BE2C (cell line): ENCODE measurements around the gene CSTA.

Source experiments
- DNase-seq: peaks from one replicate; pipeline ENCODE4 v3.0.0-alpha.2; 2020
- H3K27me3 ChIP-seq: fragments of 250-450 bp; sonication (Bioruptor Pico); 2 replicates; pipeline ENCODE4 v1.5.1; 2020; ENCODE audit warnings: mild to moderate bottlenecking
- H3K36me3 ChIP-seq: fragments of 250-450 bp; sonication (Bioruptor Pico); 2 replicates; pipeline ENCODE4 v1.5.1; 2020; ENCODE audit warnings: mild to moderate bottlenecking
- H3K4me1 ChIP-seq: fragments of 250-450 bp; sonication (Bioruptor Pico); 2 replicates; pipeline ENCODE4 v1.5.1; 2020
- H3K4me3 ChIP-seq: 2 replicates; pipeline ENCODE4 v1.5.1; 2011; ENCODE audit warnings: low read depth, low read length
- H3K9me3 ChIP-seq: fragments of 250-450 bp; sonication (Bioruptor Pico); 2 replicates; pipeline ENCODE4 v1.5.1; 2020
- TF ChIP-seq, protein P1 (sequence below): IDR thresholded peaks from 2 replicates; pipeline ENCODE4 v1.5.1; 2012; ENCODE audit warnings: mild to moderate bottlenecking, low read depth, low read length

Gene CSTA

DNA sequence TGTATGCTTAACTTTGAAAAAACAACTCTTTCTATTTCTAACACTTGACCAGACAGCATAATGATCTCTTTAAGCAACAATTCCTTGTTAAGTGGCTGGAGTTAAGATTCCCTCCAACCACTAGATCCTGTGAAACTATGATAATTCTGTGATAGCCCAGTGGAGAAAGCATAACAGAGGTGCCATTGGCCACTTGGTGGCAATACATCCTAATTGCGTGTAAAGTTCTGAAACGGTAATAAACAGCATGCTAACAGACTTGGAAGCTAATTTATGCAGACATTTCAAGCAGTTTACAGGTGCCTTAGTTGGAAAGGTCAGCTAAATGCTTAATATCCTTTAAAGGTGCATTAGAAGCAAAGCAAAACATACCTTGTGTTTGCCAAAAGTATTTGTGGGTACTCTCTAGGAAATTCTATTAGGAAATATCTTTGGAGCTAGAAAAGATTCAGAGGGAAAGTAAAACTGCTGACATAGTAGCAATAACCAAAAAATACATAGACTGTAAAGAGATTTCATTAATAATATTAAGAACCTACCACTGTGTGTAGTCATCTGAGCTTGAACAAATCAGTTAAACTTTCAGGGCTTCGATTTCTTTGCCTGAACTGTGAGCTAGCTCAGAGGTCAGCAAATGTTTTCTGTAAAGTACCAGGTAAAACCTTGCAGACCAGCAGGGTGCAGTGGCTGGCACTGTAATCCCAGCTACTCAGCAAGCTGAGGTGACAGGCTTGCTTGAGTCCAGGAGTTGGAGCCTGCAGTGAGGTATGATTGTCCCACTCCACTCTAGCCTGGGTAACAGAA is 19.0 kb upstream of the CSTA start:
- Histone ChIP-seq H3K27me3 (peaks cover 16% of the 10 kb centered on the region), H3K4me1 (no peaks in the 10 kb centered on the region), H3K36me3 (no peaks in the 10 kb centered on the region), H3K4me3 (no peak overlapping the region), H3K9me3 (no peaks in the 10 kb centered on the region)
- TF ChIP-seq, protein P1, sequence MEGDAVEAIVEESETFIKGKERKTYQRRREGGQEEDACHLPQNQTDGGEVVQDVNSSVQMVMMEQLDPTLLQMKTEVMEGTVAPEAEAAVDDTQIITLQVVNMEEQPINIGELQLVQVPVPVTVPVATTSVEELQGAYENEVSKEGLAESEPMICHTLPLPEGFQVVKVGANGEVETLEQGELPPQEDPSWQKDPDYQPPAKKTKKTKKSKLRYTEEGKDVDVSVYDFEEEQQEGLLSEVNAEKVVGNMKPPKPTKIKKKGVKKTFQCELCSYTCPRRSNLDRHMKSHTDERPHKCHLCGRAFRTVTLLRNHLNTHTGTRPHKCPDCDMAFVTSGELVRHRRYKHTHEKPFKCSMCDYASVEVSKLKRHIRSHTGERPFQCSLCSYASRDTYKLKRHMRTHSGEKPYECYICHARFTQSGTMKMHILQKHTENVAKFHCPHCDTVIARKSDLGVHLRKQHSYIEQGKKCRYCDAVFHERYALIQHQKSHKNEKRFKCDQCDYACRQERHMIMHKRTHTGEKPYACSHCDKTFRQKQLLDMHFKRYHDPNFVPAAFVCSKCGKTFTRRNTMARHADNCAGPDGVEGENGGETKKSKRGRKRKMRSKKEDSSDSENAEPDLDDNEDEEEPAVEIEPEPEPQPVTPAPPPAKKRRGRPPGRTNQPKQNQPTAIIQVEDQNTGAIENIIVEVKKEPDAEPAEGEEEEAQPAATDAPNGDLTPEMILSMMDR: peak; percentile 36
- DNase-seq: peak; percentile 19

DNA sequence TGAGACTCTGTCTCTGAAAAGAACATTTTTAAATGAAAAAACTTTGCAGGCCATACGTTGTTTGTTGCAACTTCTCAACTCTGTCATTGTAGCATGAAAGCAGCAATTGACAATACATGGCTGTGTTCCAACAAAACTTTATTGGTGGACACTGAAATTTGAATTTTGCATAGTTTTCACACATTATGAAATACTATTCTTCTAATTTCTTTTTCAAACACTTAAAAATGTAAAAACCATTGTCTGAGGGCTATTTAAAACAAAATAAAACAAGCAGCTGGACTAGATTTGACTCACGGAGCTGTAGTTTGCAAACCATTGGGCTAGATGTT is 18.5 kb upstream of the CSTA start:
- Histone ChIP-seq H3K4me3 (no peak overlapping the region), H3K36me3 (no peaks in the 10 kb centered on the region), H3K27me3 (peaks cover 16% of the 10 kb centered on the region), H3K9me3 (no peaks in the 10 kb centered on the region), H3K4me1 (no peaks in the 10 kb centered on the region)
- no peak for DNase-seq
- TF ChIP-seq, protein P1: no peak

DNA sequence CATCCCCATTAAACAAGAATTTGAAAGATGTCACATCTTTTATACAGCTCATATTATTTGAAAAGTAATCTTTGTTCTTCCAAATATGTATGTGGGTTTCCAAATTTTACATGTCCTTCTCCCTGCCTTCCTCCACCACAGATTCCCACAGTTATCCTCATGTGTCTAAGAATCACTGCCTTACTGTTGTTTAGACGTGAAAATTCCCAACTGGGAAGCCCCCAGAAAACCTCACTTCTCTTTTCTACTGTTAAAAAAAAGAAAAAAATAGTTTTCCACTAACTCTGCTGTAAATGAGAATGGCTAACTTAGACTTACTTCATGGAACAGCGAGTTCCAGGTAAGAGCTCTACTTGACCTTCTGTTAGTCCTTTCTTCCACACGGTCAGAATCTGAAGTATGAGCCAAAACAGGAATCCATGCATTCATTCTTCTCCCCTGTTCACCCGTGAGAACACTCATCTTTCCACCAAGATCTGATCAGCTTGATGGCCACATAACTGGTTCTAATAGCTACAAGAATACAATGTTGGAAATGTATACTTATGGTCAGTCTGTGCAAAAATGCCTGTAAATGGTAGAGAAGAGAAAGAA is 17.9 kb upstream of the CSTA start:
- Histone ChIP-seq H3K9me3 (no peaks in the 10 kb centered on the region), H3K36me3 (no peaks in the 10 kb centered on the region), H3K4me3 (no peak overlapping the region), H3K27me3 (peaks cover 18% of the 10 kb centered on the region), H3K4me1 (no peaks in the 10 kb centered on the region)
- TF ChIP-seq, protein P1: no peak
- DNase-seq: no peak

DNA sequence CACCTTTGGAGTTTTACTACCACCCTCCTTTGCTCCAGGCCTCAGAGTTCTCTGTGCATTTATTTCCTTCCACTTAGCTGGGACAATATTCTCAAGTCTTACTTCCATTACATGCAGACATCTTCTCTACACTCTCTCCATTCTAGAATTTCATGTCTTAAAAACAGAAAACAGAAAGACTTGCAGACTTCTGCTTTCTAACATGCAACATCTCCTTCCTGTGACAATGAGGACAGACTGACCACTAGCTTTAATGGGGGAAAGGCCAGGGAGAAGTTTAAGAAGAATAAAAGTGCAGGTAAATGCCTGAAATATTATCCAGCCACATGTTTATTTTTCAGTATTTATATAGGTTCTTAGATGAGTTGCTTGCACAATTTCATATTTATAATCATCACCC is 17.1 kb upstream of the CSTA start:
- TF ChIP-seq, protein P1: no peak
- Histone ChIP-seq H3K9me3 (no peaks in the 10 kb centered on the region), H3K4me1 (no peaks in the 10 kb centered on the region), H3K4me3 (no peak overlapping the region), H3K36me3 (no peaks in the 10 kb centered on the region), H3K27me3 (peaks cover 23% of the 10 kb centered on the region)
- DNase-seq: no peak

DNA sequence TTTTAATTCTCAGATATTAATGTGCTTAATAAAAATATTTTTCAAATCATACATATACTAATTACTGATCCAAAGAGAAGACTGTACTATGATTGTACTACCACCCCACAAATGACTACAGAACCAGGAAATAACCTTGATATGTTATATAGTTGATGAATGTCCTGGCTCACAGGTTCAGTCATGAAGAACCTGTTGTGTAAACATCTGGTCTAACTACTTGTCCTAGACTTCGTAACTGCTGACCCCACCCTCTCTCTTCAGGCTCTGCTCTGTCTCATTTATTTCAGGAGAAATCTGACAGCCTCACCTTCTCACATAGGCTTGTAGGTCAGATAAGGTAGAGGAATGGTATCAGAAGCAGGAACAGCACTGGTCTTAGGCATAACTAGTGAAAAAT is 14.7 kb upstream of the CSTA start:
- no peaks in the 10 kb centered on the region for H3K36me3 ChIP-seq
- DNase-seq: no peak
- TF ChIP-seq, protein P1: no peak
- no peaks in the 10 kb centered on the region for H3K4me1 ChIP-seq
- H3K9me3 ChIP-seq: no peaks in the 10 kb centered on the region
- peaks cover 30% of the 10 kb centered on the region for H3K27me3 ChIP-seq
- H3K4me3 ChIP-seq: no peak overlapping the region

DNA sequence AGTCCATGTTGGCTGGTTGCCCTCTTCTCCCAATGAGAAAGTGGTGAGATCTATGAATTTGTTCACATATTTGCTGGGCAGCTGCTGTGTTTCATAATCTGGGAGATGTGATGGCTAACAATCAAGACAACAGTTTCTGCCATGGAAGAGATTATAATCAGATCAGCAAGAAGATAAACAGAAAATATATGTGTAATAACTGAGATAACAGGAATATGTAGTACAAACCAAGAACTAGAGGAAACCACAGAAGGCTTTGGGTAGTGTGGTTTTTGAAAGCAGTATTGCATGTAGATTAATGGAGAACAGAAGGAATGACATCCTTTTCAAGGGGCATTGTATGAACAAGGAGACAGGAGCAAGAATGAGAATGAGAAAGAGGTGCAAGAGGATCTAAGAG is 12.2 kb upstream of the CSTA start:
- Histone ChIP-seq H3K27me3 (peaks cover 33% of the 10 kb centered on the region), H3K4me3 (no peak overlapping the region), H3K4me1 (no peaks in the 10 kb centered on the region), H3K36me3 (no peaks in the 10 kb centered on the region), H3K9me3 (no peaks in the 10 kb centered on the region)
- TF ChIP-seq, protein P1: no peak
- no peak for DNase-seq
